Testis (tissue), 2 donors: ENCODE measurements around the gene PPARG.

ENCODE experiments used
- POLR2A ChIP-seq: fragments of 450-650 bp; IDR thresholded peaks from one replicate; pipeline ENCODE4 v1.6.1; 2017; ENCODE audit warnings: antibody characterized with exemption, mild to moderate bottlenecking, moderate library complexity
- TF ChIP-seq, protein P1 (sequence below), 3 experiments: fragments of 450-650 bp in 2 of 3; fragments of 200-600 bp in 1 of 3; sonication (generic) in 1 of 3; IDR thresholded peaks; one replicate each; pipeline ENCODE4 v1.5.1; 2016 to 2019; ENCODE audit warnings: antibody characterized with exemption in 3 of 3, mild to moderate bottlenecking in 2 of 3, moderate library complexity in 1 of 3

DNA sequence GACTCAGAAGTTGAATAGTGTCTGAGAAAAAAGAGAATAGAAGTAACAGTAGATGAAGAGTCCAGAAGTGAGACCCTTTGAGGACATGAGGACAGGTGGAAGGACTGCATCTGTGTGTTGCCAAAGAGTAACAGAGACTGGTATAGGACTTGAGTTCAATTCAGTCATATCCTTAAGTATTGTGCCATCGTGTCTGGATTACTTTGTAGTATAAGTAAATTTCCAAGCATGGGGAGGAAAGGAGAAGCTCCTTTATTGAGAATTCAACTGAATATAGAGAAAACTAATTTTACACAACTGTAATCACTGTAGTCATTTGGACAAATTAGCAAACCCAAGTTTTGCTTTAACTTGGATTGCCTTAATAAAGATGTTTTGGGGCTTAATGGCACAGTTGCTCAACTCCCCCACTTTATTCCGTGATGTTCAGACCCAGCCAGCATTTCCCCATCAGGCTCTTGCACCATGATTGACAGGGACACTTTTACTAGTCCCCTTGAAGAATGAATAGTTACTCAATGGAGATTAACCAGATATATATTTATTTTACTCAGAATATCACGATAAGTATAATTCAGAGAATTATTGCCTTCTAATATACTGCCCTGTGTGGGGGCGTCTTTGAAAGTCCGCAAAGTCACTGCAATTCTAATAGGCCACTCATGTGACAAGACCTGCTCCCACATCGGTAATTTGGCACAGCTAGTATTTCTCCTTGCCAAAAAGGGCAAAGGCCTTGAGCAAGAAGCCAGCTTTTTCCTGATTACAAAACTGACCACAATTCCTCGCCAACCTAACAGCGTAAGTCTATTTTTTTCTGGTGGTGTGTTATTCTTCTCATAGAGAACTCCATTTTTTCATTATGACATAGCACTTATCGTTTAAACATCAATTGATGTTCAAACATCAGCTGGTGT, 61.3 kb downstream of the PPARG start:
- TF ChIP-seq, protein P1, sequence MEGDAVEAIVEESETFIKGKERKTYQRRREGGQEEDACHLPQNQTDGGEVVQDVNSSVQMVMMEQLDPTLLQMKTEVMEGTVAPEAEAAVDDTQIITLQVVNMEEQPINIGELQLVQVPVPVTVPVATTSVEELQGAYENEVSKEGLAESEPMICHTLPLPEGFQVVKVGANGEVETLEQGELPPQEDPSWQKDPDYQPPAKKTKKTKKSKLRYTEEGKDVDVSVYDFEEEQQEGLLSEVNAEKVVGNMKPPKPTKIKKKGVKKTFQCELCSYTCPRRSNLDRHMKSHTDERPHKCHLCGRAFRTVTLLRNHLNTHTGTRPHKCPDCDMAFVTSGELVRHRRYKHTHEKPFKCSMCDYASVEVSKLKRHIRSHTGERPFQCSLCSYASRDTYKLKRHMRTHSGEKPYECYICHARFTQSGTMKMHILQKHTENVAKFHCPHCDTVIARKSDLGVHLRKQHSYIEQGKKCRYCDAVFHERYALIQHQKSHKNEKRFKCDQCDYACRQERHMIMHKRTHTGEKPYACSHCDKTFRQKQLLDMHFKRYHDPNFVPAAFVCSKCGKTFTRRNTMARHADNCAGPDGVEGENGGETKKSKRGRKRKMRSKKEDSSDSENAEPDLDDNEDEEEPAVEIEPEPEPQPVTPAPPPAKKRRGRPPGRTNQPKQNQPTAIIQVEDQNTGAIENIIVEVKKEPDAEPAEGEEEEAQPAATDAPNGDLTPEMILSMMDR (IDR thresholded peaks at IDR 0.05): no peak
- no peak for TF ChIP-seq POLR2A
